ENCODE results near the gene RASA4B.
"Not testable (repeated sequence)": the region's sequence is repeated elsewhere in the genome, so short reads cannot be mapped to it uniquely, and the experiment has no call there.

The RASA4B gene

DNA sequence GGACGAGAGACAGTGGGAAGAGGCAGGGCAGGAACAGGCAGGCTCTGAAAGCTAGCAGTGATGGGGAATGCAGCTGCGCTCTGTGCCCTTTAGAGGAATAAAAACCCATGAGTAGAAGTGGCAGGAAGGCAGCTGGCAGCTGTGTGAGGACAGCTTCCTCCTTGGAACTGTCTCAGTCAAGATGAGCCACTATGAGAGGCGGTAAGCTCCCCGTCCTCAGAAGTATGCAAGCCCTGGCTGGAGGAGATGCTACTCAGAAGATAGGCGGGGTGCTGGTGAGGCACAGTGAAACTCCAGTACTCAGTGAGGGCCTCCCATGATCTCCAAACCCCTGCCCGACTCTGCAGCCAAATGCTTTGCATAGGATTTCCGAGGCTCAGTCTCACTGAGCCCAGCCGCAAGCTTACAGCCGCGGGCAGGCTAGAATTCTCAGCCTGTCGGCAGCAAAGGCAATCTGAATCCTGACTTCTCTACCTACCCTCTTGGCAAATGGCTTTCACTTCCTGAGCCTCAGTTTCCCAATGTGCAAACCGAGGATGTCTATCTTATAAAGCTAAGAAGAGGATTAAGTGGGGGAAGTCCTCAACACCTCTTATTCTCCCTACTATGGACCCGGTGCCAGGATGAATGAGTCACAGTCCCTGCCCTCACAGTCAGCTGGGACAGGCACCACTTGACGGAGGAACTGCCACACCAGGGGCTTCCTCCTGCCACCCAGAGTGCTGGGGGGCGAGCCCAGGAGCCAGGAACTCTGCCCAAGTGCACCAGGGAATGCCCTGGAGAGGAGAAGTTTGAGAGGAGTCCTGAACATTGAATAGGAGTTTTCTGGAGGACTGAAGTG, 2.5 kb downstream of the RASA4B start:
- H3K4me3 ChIP-seq (ENCODE audit: low read length); DNase-seq (ENCODE audit: low read depth): not testable (repeated sequence)

DNA sequence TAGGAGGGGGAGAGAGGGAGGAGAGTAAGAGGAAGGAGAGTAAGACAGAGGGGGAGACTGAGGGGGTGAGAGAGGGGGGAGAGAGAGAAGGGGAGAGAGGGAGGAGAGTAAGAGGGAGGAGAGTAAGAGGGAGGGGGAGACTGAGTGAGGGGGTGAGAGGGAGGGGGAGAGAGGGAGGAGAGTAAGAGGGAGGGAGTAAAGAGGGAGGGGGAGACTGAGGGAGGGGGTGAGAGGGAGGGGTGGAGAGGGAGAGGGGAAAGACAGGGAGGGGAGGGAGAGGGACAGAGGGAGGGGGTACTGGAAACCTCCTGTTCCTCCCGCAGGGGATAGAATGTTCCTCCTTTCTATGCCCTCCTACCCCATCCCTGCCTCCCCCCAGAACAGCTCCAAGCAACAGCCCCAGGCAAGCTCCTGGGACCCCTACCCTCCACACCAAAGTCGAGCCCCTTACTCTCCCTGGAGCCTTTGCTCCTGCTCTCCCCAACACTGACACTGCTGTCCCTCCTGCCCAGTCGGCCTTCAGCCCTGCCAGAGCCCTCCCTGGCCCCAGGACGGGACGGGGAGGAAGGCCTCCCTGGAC, 4.8 kb downstream of the RASA4B start:
- not testable (repeated sequence) for DNase-seq (ENCODE audit: low read depth); H3K4me3 ChIP-seq (ENCODE audit: low read length)

DNA sequence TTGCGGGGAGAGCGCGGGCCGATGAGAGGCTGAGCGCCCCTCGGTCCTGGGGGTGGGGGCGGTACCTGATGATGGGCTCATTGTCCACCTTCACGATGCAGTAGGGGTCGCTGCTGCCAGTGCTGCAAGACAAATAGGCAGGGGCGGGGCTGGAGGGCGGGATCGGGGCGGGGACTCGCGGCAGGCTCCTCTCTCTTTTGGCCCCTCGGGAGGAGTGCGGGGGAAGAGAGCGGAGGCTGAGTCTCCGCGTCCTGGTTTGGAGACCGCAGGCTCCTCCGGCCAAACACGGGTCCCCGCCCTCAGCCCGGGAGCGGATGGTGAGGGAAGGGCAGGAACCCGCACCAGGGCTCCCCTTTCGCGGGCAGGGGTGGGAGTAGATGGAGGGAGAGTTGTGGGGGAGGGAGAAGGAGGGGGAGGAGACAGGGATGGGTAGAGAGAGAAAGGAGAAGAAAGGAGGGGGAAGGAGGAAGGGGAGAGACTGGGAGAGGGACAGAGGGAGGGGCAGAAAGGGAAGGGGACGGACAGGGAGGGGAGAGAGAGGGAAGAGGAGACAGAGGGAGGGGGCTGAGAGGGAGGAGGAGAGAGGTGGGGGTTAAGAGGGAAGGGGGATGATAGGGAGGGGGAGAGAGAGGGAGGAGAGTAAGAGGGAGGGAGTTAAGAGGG, 5.6 kb downstream of the RASA4B start:
- not testable (repeated sequence) for DNase-seq (ENCODE audit: low read depth); H3K4me3 ChIP-seq (ENCODE audit: low read length)

DNA sequence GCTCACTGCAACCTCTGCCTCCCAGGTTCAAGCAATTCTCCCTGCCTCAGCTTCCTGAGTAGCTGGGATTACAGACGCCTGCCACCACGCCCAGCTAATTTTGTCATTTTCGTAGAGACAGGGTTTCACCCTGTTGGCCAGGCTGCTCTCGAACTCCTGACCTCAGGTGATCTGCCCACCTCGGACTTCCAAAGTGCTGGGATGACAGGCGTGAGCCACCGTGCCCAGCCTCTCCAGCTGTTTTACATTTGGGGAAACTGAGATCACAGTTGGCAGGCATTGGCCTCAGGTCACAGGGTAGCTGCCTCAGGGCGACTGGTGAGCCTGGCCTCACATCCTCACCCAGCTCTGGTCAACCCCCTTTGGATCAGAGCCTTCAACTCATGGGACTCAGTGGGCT, 7.0 kb downstream of the RASA4B start:
- H3K4me3 ChIP-seq (ENCODE audit: low read length); DNase-seq (ENCODE audit: low read depth): not testable (repeated sequence)

DNA sequence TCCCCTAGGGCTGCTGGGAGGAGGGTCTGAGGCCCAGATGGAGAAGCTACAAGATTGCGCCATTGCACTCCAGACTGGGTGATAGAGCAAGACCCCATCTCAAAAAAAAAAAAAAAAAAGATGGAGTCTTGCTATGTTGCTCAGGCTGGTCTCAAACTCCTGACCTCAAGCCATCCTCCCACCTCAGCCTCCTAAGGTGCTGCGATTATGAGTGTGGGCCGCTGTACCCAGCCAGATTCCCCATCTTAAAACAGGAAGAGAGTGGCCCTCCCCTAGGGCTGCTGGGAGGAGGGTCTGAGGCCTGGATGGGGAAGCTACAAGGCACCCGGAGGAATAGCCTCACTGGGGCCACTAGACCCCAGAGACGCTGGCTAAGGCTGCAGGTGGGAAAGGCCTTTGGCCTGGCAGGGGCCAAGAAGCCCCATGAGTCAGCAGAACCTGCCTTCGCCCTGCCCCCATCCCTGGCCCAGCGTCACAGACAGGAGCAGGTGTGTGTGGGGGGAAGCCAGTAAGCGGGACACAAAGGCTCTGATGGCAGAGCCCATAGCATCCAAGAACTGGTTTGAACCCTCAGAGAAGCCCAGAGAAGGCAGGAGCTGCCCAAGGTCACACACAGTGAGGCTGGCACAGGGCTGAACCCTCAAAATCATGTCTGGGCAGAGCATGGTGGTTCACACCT, 10.0 kb downstream of the RASA4B start:
- DNase-seq (ENCODE audit: low read depth); H3K4me3 ChIP-seq (ENCODE audit: low read length): not testable (repeated sequence)

DNA sequence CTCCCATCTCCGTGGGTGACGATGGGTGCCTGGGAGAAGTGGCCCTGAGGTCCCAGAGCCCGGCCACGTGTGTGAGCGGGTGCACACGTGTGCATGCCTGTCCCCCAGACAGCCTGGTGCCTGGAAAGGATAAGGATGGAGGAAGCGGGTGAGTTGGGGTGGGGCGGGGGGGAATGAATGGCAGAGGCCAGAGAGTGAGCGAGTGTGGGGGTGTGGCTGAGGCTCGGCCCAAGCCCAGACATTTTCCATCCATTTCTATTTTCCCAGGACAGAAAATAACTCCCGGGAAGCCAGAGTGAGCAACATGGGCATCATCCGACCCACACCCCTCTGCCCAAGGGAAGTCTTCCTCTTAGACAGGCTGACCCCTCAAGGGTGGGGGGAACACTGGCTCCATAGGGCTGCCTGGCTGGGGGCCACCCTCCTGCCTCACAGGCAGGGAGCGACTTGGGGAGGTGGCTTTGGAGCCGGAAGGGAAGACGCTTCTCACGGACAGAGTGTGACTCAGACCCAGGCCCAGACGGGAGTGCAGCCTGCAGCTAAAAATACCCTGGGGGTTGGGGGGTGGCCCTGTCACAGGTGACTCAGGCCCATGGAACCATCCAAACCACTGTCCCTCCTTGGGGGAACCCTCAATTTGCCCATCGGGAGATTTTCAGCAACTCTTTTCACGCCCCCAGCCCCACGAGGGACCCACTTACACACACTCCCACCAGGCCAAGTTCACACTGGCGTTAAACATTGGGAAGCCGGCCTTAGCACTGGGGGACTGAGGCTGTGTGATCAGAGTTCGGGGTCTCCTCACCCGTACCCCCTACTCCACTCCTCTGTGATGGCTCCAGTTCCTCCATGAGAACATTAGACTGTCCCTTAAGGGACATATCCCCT, 12.0 kb downstream of the RASA4B start:
- not testable (repeated sequence) for DNase-seq (ENCODE audit: low read depth); H3K4me3 ChIP-seq (ENCODE audit: low read length)

DNA sequence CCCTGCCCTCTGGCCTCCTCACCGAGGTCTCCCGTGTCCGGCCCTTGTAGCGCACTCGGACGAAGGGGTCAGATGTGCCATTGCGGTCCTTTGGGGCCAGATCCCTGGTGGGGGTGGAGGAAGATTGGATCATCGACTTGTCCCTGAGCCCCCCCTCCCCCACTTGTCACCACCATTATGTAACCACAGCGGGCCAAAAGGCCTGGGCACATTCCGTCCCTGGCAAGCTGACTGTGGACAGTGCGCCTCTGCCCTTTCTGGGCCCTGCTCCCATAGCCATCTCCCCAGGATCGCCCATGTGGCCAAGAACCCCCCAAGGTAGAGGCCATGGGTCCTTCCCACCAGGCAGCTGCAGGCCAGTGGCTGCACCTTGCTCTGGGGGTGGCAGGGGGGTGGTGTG, 14.4 kb downstream of the RASA4B start:
- not testable (repeated sequence) for DNase-seq (ENCODE audit: low read depth); H3K4me3 ChIP-seq (ENCODE audit: low read length)

DNA sequence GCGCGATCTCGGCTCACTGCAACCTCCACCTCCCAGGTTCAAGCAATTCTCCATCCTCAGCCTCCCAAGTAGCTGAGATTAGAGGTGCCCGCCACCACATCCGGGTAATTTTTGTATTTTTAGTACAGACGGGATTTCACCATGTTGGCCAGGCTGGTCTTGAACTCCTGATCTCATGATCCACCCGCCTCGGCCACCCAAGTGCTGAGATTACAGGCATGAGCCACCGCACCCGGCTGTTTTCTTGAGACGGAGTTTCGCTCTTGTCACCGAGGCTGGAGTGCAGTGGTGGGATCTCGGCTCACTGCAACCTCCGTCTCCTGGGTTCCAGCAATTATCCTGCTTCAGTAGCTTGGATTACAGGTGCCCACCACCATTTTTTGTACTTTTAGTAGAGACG, 19.3 kb downstream of the RASA4B start:
- DNase-seq (ENCODE audit: low read depth); H3K4me3 ChIP-seq (ENCODE audit: low read length): not testable (repeated sequence)

DNA sequence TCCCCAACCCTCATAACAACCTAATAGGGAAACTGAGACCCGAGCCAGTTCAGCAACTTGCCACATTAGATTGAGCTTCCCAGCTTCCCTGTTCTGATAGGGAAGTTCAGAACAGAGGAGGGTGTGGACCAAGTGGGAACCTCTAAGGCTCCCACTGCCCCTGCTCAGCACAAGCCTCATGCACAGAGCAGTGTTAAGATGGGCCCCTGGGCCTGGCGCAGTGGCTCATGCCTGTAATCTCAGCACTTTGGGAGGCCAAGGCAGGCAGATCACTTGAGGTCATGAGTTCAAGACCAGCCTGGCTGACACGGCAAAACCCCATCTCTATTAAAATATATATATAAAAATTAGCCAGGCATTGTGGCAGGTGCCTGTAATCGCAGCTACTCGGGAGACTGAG, 20.3 kb downstream of the RASA4B start:
- H3K4me3 ChIP-seq (ENCODE audit: low read length); DNase-seq (ENCODE audit: low read depth): not testable (repeated sequence)

DNA sequence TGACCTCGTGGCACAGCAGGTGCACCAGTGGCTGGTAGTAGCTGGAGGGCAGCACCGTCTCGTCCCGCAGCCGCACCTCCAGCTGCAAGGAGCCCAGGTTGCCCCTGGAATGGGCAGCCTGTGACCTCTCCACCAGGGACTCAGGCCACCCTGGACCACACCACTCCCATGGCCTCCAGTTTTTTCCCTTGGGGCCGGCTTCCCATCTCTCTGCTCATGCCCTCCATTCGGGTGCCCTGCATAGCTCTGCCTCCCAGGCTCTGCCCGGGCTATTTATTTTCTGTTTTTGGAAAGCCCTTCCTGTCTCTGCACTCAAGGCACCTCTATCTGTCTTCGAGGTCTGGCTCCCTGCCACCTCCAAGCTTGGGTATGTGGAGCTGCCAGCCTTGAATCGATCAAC, 20.7 kb downstream of the RASA4B start:
- not testable (repeated sequence) for DNase-seq (ENCODE audit: low read depth)

DNA sequence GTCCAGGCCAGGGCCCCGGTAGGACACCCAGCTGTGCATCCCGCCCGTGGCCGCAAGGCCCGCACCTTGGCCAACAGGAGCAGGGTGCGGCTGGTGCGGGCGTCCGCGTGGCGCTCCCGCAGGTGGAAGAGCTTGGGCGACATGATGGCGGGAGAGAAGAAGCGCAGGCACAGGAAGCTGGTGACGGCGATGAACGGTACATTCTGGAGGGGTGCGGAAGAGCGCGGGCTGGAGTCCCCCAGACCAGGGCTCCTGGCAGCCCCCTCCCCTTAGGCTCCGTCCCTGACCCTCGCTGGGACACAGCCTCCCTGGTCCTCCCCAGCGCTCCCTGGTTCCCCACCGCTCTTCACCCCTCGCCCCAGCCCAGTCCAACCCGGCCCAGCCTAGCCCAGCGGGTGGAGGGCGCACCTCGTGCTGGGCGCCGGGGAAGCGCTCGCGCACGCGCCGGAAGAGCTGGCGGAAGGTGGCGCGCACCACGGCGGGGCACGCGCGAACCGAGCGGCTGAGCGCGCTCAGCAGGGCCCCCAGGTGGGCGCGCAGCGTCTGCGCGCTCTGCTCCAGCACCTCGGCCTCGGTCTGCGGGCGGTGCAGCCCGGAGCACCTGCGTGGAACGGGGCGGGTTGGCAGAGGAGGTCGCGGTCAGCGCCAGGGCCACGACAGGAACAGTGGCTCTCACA, 23.0 kb downstream of the RASA4B start:
- not testable (repeated sequence) for H3K4me3 ChIP-seq (ENCODE audit: low read length); DNase-seq (ENCODE audit: low read depth)

More for the DNA sequence above, 20.7 kb downstream of the RASA4B start:
- not testable (repeated sequence) for H3K4me3 ChIP-seq (ENCODE audit: low read length)

DNA sequence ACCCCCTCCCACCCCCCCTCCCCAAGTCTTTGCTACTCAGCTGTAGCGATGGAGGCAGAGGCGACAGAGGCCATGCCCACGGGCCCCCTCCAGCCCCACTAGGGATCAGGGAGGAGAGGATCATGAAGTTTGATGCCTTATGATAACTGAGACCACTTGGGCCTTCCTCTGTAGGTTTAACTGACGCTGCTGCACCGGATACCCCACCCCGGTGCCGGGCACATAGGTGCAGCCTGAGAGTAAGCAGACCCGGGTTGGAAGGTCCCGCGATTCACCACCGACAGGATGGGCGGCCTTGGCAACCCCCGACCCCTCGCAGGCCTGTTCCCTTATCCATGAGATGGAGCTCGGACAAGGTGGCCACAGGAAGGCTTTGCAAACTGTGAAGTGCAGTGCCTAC, 23.6 kb downstream of the RASA4B start:
- not testable (repeated sequence) for H3K4me3 ChIP-seq (ENCODE audit: low read length); DNase-seq (ENCODE audit: low read depth)

DNA sequence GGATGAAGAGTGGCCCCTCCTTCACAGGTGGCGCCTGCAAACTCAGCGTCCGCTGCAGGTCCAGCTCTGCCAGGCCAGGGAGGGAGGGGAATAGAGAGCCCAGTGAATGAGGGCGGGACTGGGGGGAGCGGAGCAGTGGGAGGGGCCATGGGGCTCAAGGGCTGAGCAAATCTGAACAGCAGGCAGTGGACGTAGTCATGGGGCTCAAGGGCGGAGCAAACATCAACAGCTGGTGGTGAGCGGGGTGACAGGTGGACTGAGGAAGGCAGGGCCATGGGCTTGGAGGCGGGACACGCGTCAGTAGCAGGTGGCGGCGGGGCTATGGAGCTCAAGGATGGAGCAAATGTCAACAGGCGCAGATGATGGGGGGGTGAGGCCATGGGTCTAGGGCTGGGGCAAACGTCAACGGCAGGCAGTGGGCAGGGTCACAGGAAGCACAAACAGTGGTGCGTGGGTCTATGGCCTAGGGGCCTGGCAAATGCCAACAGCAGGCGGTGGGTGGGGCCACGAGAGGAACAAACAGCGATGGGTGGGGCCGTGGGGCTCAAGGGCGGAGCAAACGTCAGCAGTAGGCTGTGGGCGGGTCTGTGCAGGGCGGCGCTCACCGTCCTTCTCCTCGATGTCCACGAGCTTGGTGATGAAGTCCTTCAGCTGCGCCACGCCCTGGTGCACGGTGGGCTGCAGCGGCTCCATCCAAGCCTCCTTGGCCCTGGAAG, 24.2 kb downstream of the RASA4B start:
- H3K4me3 ChIP-seq (ENCODE audit: low read length); DNase-seq (ENCODE audit: low read depth): not testable (repeated sequence)

DNA sequence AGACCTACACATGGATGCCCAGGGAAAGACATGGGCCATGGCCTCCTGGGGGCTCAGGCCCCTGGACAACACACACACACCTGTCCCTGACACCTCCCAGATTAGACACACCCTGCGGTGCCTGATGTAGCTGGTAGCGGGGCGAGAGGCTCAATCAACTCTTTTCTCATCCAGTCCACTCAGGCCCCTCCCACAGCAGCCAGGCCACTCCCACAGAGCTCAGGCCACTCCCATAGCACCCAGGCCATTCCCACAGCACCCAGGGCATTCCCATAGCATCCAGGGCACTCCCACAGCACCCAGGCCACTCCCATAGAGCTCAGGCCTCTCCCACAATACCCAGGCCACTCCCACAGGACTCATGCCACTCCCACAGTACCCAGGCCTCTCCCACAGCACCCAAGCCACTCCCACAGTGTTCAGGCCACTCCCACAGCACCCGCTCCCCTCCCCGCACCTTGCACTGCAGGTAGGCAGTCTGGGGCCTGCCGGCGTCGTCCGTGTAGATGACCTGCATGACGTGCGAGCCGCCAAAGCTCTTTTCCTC, 27.0 kb downstream of the RASA4B start:
- DNase-seq (ENCODE audit: low read depth); H3K4me3 ChIP-seq (ENCODE audit: low read length): not testable (repeated sequence)

DNA sequence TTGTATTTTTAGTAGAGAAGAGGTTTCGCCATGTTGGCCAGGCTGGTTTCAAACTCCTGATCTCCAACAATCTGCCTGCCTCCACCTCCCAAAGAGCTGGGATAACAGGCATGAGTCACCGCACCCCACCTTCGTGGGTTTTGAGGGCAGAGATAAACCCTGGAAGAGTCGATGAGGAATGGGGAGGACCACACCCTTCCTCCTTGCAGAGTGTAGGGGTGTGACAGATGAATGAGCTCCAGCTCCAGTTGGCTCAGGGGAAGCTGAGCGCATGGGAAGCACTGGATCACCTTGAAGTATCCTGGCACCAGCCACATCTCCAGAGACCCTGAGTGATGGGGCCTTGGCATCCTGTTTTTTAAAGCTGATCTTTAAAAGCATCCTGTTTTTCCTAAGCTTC, 33.3 kb downstream of the RASA4B start:
- not testable (repeated sequence) for H3K4me3 ChIP-seq (ENCODE audit: low read length); DNase-seq (ENCODE audit: low read depth)

DNA sequence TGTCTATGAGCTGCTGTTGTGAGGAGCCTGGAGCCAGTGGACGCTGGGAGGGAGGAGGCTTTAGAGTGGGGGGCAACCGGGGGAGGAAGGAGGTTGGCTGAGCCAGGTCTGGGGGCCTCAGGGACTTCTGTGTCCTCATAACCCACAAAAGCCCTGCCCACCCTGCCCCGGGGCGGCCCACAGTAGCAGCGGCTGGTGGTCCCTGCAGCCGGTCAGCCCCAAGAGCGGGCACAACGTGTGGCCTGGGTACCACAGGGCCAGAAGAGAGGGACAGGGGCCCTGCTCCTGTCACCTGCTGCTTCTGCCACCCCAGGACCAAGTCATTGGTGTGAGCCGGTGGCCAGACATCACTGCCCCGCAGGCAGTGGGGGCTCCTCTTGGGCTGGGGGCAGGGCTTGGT, 35.6 kb downstream of the RASA4B start:
- H3K4me3 ChIP-seq (ENCODE audit: low read length); DNase-seq (ENCODE audit: low read depth): not testable (repeated sequence)
